Epithelial cell of esophagus (primary cell): ENCODE measurements around the gene GDPD5.
A peak's percentile ranks its signal among the peaks of the same experiment; 100 is the strongest.

Experiments
- DNase-seq: peaks from one replicate; pipeline ENCODE4 v3.0.0; 2010; ENCODE audit warnings: low read depth
- H3K4me3 ChIP-seq: 2 replicates; pipeline ENCODE4 v1.5.1; 2011; ENCODE audit warnings: mild to moderate bottlenecking, low read length, control low read depth
- CTCF ChIP-seq: IDR thresholded peaks from 2 replicates; pipeline ENCODE4 v1.5.1; 2011; ENCODE audit warnings: low read depth, mild to moderate bottlenecking, low read length, control low read depth, inconsistent platforms; ENCODE audit not compliant: insufficient read depth; ENCODE audit errors: missing control alignments

The GDPD5 gene

GRCh38 chr11:75567971-75568370 lies 42.2 kb upstream of the GDPD5 start:
- no peak for DNase-seq
- no peak overlapping the region for H3K4me3 ChIP-seq
- TF ChIP-seq CTCF: no peak

- no peak overlapping the region for H3K4me3 ChIP-seq
- no peak for TF ChIP-seq CTCF
- DNase-seq: no peak
These were observed 41.1 kb upstream of the GDPD5 start for GRCh38 chr11:75566763-75567279.

GRCh38 chr11:75565916-75566762 lies 40.4 kb upstream of the GDPD5 start:
- no peak overlapping the region for H3K4me3 ChIP-seq
- TF ChIP-seq CTCF: no peak
- no peak for DNase-seq

- H3K4me3 ChIP-seq: no peak overlapping the region
- DNase-seq: peak; percentile 69
- TF ChIP-seq CTCF: no peak
These were observed 39.6 kb upstream of the GDPD5 start for GRCh38 chr11:75565221-75565814.

GRCh38 chr11:75563978-75564552 lies 38.3 kb upstream of the GDPD5 start:
- TF ChIP-seq CTCF: peak; percentile 57
- H3K4me3 ChIP-seq: peak overlapping the region; percentile 79
- no peak for DNase-seq

GRCh38 chr11:75563501-75563977 lies 37.8 kb upstream of the GDPD5 start:
- peak; percentile 87 for DNase-seq
- peak overlapping the region; percentile 79 for H3K4me3 ChIP-seq
- TF ChIP-seq CTCF: no peak
